ENCODE measurements around the gene ZCCHC14. TPM values are rescaled to one million over a fixed set of nuclear protein-coding genes. Genes with fewer than 3 reads are reported as not detected.

The ZCCHC14 gene
- total RNA-seq, 4 donors from 2014 or later = 21.8 to 64.0 (median 28.8) TPM

DNA sequence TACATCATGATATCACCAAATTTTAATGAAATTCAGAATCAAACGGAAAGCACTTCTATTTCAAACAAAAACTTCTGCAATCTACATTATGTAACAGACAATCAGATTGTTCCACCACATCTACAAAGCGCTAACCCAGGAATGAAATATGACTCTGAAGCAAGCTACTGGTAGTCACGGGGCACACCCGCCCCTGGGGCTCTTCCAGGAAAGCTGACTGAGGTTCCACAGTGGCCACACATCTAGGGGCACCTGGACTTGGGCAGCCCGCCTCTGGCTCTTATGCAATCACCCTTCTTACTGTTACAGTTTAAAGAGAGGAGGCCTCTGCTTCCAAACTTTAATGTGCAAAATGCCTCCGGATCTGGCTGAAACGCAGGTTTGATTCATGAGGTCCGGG lies 27.5 kb downstream of the ZCCHC14 start:
- TF ChIP-seq POLR2AphosphoS5 (IDR thresholded peaks at IDR 0.05) (peak in 2 of 3 donors; percentile 54 to 77), POLR2A (IDR thresholded peaks at IDR 0.05) (no peak), EP300 (IDR thresholded peaks at IDR 0.05) (no peak)
- TF ChIP-seq, protein P1, sequence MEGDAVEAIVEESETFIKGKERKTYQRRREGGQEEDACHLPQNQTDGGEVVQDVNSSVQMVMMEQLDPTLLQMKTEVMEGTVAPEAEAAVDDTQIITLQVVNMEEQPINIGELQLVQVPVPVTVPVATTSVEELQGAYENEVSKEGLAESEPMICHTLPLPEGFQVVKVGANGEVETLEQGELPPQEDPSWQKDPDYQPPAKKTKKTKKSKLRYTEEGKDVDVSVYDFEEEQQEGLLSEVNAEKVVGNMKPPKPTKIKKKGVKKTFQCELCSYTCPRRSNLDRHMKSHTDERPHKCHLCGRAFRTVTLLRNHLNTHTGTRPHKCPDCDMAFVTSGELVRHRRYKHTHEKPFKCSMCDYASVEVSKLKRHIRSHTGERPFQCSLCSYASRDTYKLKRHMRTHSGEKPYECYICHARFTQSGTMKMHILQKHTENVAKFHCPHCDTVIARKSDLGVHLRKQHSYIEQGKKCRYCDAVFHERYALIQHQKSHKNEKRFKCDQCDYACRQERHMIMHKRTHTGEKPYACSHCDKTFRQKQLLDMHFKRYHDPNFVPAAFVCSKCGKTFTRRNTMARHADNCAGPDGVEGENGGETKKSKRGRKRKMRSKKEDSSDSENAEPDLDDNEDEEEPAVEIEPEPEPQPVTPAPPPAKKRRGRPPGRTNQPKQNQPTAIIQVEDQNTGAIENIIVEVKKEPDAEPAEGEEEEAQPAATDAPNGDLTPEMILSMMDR (IDR thresholded peaks at IDR 0.05) = no peak
- Histone ChIP-seq H3K27ac (peak overlapping the region; percentile 95), H3K9me3 (no peaks in the 10 kb centered on the region), H3K27me3 (no peaks in the 10 kb centered on the region), H3K4me3 (peak overlapping the region; percentile 32), H3K36me3 (no peaks in the 10 kb centered on the region), H3K4me1 (peaks cover 83% of the 10 kb centered on the region)
- 4% methylated on average over 8 of the region's 8 CpGs for WGBS
- peak; percentile 85 to 92 for DNase-seq (ENCODE audit: low spot score in 2 of 2)

DNA sequence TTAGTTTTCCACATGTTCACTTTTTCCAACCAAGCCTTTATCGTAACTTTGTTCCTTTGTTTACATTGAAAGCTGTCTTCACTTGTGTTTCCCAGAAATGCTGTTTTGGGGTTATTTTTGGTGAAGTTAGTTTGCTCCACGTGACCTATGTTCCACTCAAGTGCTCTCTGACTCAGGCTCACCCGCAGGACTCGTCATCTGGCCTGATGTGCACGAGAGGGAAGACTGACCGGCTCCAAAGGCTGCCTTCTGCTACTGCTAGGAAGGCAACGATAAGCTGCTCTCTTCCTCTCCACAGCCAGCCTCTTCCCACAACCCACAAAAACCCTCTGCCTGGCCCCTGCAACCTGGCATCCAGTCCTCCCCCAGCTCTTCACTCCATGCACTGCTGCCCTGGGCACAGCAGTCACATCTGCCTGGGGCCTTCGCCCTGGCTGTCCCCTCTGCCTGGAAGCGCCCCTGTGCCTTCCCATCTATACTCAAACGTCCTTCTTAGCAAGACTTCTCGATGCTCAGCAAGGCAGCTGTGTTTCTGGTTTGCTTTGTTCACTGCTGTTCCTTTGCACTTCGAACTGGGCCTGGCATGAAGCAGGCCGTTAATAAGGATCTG lies 28.0 kb downstream of the ZCCHC14 start:
- peaks cover 78% of the 10 kb centered on the region for H3K4me1 ChIP-seq
- 27% methylated on average over 13 of the region's 13 CpGs for whole genome bisulfite sequencing
- DNase-seq (ENCODE audit: low spot score in 2 of 2) = peak; percentile 87 to 90
- TF ChIP-seq EP300 (IDR thresholded peaks at IDR 0.05) = peak; percentile 59
- TF ChIP-seq POLR2AphosphoS5 (IDR thresholded peaks at IDR 0.05) = no peak
- H3K9me3 ChIP-seq = no peaks in the 10 kb centered on the region
- H3K36me3 ChIP-seq = no peaks in the 10 kb centered on the region
- H3K27me3 ChIP-seq = no peaks in the 10 kb centered on the region
- peak overlapping the region; percentile 95 for H3K27ac ChIP-seq
- H3K4me3 ChIP-seq = peak overlapping the region; percentile 32

DNA sequence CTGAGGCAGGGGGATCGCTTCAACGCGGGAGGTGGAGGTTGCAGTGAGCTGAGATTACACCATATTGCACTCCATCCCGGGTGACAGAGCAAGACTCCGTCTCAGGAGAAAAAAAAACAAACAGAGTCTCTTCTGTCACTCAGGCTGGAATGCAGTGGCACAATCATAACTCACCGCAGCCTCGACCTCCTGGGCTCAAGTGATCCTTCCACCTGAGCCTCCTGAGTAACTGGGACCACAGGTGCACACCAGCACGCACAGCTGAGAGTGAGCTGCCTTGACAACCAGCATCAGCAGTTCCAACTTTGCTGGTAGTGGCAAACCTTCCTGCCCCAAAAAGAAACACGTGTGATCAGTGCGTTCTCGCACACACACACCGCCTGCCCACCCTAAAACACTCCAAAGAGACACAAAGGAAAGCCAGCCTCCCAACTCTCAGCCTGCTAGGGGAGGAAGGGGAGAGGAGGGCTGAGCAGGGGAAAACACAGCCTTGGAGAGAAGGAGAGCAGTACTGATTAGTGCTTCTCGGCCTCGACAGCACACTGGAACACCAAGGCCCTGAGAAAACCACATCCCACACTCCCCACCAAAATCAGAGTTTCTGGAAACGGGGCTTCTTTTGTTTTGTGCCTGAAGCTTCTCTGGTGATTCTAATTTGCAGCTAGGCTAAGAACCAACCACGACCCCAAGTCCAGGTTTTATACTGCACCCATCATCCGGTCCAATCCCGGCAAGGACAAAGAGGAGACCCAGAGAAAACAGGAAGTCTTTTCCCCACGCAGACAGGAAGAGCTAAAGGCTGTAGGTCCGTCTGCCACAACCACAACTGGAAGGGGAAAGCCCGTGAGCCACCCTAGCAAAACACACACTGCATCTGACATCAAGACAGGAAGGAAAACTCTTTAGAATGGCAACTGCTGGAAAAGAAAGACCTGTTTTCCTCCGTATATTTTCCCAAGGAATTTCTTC lies 28.8 kb downstream of the ZCCHC14 start:
- 48% methylated on average over 19 of the region's 22 CpGs for WGBS
- TF ChIP-seq POLR2A (IDR thresholded peaks at IDR 0.05) (no peak), POLR2AphosphoS5 (IDR thresholded peaks at IDR 0.05) (no peak), EP300 (IDR thresholded peaks at IDR 0.05) (no peak)
- TF ChIP-seq, protein P1 (IDR thresholded peaks at IDR 0.05) = no peak
- DNase-seq (ENCODE audit: low spot score in 2 of 2) = no peak
- Histone ChIP-seq H3K27ac (peak overlapping the region; percentile 95), H3K4me1 (peaks cover 70% of the 10 kb centered on the region), H3K27me3 (no peaks in the 10 kb centered on the region), H3K9me3 (no peaks in the 10 kb centered on the region), H3K4me3 (peak overlapping the region; percentile 32), H3K36me3 (peaks cover 8% of the 10 kb centered on the region)

GRCh38 chr16:87461466-87461991 lies 31.3 kb downstream of the ZCCHC14 start:
- WGBS = 16% methylated on average over 11 of the region's 11 CpGs
- no peak for TF ChIP-seq POLR2A (IDR thresholded peaks at IDR 0.05)
- no peaks in the 10 kb centered on the region for H3K27me3 ChIP-seq
- DNase-seq (ENCODE audit: low spot score in 2 of 2) = peak in 1 of 2 donors; percentile 81
- peaks cover 65% of the 10 kb centered on the region for H3K4me1 ChIP-seq
- peaks cover 18% of the 10 kb centered on the region for H3K36me3 ChIP-seq
- no peak overlapping the region for H3K4me3 ChIP-seq
- H3K9me3 ChIP-seq = no peaks in the 10 kb centered on the region
- peak overlapping the region; percentile 18 for H3K27ac ChIP-seq

- no peak for DNase-seq (ENCODE audit: low spot score in 2 of 2)
- TF ChIP-seq EP300 (IDR thresholded peaks at IDR 0.05) (no peak), POLR2AphosphoS5 (IDR thresholded peaks at IDR 0.05) (no peak), POLR2A (IDR thresholded peaks at IDR 0.05) (no peak)
- TF ChIP-seq, protein P1 (IDR thresholded peaks at IDR 0.05) = no peak
- Histone ChIP-seq H3K27me3 (no peaks in the 10 kb centered on the region), H3K4me1 (peaks cover 59% of the 10 kb centered on the region), H3K27ac (no peak overlapping the region), H3K4me3 (no peak overlapping the region), H3K9me3 (no peaks in the 10 kb centered on the region), H3K36me3 (peaks cover 18% of the 10 kb centered on the region)
- WGBS = 75% methylated on average over 10 of the region's 10 CpGs
Measured at GRCh38 chr16:87460936-87461335, 31.9 kb downstream of the ZCCHC14 start.

GRCh38 chr16:87459833-87460232 lies 33.0 kb downstream of the ZCCHC14 start:
- WGBS = 93% methylated on average over 9 of the region's 9 CpGs

More at GRCh38 chr16:87459833-87460232, 33.0 kb downstream of the ZCCHC14 start:
- peaks cover 28% of the 10 kb centered on the region for H3K36me3 ChIP-seq
- H3K4me3 ChIP-seq = no peak overlapping the region
- TF ChIP-seq POLR2AphosphoS5 (IDR thresholded peaks at IDR 0.05) = no peak
- TF ChIP-seq, protein P1 (IDR thresholded peaks at IDR 0.05) = no peak
- TF ChIP-seq POLR2A (IDR thresholded peaks at IDR 0.05) = no peak
- no peak for TF ChIP-seq EP300 (IDR thresholded peaks at IDR 0.05)
- H3K27ac ChIP-seq = no peak overlapping the region
- peaks cover 48% of the 10 kb centered on the region for H3K4me1 ChIP-seq
- H3K9me3 ChIP-seq = no peaks in the 10 kb centered on the region
- H3K27me3 ChIP-seq = no peaks in the 10 kb centered on the region
- no peak for DNase-seq (ENCODE audit: low spot score in 2 of 2)
